A549 (cell line): Measurements from ENCODE around the gene BNC2.

Experiments
- BHLHE40 ChIP-seq: IDR thresholded peaks from 2 replicates; pipeline ENCODE4 v1.6.1; 2012; ENCODE audit warnings: low read depth, low read length, inconsistent platforms
- CEBPB ChIP-seq, 2 experiments: fragments of >200 bp in 1 of 2; sonication (Bioruptor Twin) in 1 of 2; formaldehyde crosslinking in 1 of 2; IDR thresholded peaks; 2 replicates each; pipeline ENCODE4 v1.6.1; 2012 to 2016
- CHD2 ChIP-seq: fragments of 150-350 bp; IDR thresholded peaks from 2 replicates; pipeline ENCODE4 v1.6.1; 2014; ENCODE audit warnings: low read length; ENCODE audit not compliant: partially characterized antibody
- EP300 ChIP-seq, 2 experiments: fragments of >200 bp; sonication (Bioruptor Twin); formaldehyde crosslinking; IDR thresholded peaks; 2 replicates in 1 of 2; 3 replicates in 1 of 2; pipeline ENCODE4 v1.6.1; 2016 to 2017
- JUN ChIP-seq, 2 experiments: fragments of >200 bp; sonication (Bioruptor Twin); formaldehyde crosslinking; IDR thresholded peaks; 2 replicates in 1 of 2; 3 replicates in 1 of 2; pipeline ENCODE4 v1.6.1; 2016 to 2017
- MAZ ChIP-seq: fragments of 150-350 bp; IDR thresholded peaks from 2 replicates; pipeline ENCODE4 v1.6.1; 2014; ENCODE audit warnings: antibody characterized with exemption, low read depth, low read length, borderline replicate concordance
- MYC ChIP-seq: IDR thresholded peaks from 2 replicates; pipeline ENCODE4 v1.6.1; 2012; ENCODE audit warnings: mild to moderate bottlenecking, inconsistent platforms, low read length, improper control_type of control experiment, borderline replicate concordance
- POLR2A ChIP-seq: IDR thresholded peaks from 2 replicates; pipeline ENCODE4 v1.6.1; 2012; ENCODE audit warnings: mild to moderate bottlenecking, low read length
- TF ChIP-seq, protein P1 (sequence below): fragments of 200-600 bp; sonication (generic); IDR thresholded peaks from 2 replicates; pipeline ENCODE4 v1.6.1; 2016; ENCODE audit warnings: antibody characterized with exemption, mild to moderate bottlenecking, moderate library complexity
- TF ChIP-seq, protein P2 (sequence below): fragments of >200 bp; sonication (Bioruptor Twin); formaldehyde crosslinking; IDR thresholded peaks from 3 replicates; pipeline ENCODE4 v1.5.1; 2016
- TF ChIP-seq, protein P3 (sequence below): fragments of 450-650 bp; IDR thresholded peaks from 2 replicates; pipeline ENCODE4 v1.6.1; 2014; ENCODE audit warnings: antibody characterized with exemption

DNA sequence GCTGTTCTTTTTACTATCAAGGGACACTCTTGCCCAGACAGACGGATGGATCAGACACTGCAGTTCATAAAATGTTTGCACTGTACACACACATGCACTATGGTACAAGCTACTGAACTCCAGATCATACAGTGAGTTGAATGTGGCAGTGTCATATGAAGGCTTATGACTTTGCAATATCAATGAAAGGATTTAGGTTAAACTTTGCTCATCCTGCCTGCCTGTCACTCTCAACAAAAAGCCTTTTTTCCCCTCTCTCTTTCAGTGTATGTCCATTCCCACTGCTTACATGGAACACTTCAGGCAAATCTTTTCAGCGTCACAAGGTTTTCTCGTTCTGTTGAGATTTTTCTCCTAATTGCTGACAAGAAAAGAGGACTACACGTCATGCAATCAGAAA is 97.4 kb downstream of the BNC2 start:
- TF ChIP-seq, protein P1, sequence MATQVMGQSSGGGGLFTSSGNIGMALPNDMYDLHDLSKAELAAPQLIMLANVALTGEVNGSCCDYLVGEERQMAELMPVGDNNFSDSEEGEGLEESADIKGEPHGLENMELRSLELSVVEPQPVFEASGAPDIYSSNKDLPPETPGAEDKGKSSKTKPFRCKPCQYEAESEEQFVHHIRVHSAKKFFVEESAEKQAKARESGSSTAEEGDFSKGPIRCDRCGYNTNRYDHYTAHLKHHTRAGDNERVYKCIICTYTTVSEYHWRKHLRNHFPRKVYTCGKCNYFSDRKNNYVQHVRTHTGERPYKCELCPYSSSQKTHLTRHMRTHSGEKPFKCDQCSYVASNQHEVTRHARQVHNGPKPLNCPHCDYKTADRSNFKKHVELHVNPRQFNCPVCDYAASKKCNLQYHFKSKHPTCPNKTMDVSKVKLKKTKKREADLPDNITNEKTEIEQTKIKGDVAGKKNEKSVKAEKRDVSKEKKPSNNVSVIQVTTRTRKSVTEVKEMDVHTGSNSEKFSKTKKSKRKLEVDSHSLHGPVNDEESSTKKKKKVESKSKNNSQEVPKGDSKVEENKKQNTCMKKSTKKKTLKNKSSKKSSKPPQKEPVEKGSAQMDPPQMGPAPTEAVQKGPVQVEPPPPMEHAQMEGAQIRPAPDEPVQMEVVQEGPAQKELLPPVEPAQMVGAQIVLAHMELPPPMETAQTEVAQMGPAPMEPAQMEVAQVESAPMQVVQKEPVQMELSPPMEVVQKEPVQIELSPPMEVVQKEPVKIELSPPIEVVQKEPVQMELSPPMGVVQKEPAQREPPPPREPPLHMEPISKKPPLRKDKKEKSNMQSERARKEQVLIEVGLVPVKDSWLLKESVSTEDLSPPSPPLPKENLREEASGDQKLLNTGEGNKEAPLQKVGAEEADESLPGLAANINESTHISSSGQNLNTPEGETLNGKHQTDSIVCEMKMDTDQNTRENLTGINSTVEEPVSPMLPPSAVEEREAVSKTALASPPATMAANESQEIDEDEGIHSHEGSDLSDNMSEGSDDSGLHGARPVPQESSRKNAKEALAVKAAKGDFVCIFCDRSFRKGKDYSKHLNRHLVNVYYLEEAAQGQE: no peak
- no peak for TF ChIP-seq EP300 (IDR thresholded peaks at IDR 0.05)
- TF ChIP-seq, protein P2, sequence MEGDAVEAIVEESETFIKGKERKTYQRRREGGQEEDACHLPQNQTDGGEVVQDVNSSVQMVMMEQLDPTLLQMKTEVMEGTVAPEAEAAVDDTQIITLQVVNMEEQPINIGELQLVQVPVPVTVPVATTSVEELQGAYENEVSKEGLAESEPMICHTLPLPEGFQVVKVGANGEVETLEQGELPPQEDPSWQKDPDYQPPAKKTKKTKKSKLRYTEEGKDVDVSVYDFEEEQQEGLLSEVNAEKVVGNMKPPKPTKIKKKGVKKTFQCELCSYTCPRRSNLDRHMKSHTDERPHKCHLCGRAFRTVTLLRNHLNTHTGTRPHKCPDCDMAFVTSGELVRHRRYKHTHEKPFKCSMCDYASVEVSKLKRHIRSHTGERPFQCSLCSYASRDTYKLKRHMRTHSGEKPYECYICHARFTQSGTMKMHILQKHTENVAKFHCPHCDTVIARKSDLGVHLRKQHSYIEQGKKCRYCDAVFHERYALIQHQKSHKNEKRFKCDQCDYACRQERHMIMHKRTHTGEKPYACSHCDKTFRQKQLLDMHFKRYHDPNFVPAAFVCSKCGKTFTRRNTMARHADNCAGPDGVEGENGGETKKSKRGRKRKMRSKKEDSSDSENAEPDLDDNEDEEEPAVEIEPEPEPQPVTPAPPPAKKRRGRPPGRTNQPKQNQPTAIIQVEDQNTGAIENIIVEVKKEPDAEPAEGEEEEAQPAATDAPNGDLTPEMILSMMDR: no peak
- TF ChIP-seq, protein P3, sequence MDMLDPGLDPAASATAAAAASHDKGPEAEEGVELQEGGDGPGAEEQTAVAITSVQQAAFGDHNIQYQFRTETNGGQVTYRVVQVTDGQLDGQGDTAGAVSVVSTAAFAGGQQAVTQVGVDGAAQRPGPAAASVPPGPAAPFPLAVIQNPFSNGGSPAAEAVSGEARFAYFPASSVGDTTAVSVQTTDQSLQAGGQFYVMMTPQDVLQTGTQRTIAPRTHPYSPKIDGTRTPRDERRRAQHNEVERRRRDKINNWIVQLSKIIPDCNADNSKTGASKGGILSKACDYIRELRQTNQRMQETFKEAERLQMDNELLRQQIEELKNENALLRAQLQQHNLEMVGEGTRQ: no peak
- TF ChIP-seq POLR2A: no peak
- TF ChIP-seq CHD2: no peak
- no peak for TF ChIP-seq MYC
- no peak for TF ChIP-seq MAZ
- no peak for TF ChIP-seq BHLHE40
- TF ChIP-seq JUN (IDR thresholded peaks at IDR 0.05): no peak
- no peak for TF ChIP-seq CEBPB (IDR thresholded peaks at IDR 0.05)
